H9 (cell line): ENCODE measurements around the gene LRRC14B. TPM values are rescaled to one million over a fixed set of nuclear protein-coding genes. Genes with fewer than 3 reads are reported as not detected.
A peak's percentile ranks its signal among the peaks of the same experiment; 100 is the strongest.
"Not testable (repeated sequence)": the region's sequence is repeated elsewhere in the genome, so short reads cannot be mapped to it uniquely, and the experiment has no call there.

Source experiments
- DNase-seq: peaks from one replicate; pipeline ENCODE4 v3.0.0-alpha.2; 2017
- H2AFZ ChIP-seq: one replicate; pipeline ENCODE4 v1.6.1; 2013; ENCODE audit warnings: mild to moderate bottlenecking, low read length, control low read depth, moderate library complexity
- H2AK5ac ChIP-seq: 2 replicates; pipeline ENCODE4 v1.6.1; 2013; ENCODE audit warnings: low read length, control low read depth, mixed read lengths; ENCODE audit not compliant: insufficient read length
- H2BK120ac ChIP-seq: one replicate; pipeline ENCODE4 v1.6.1; 2013; ENCODE audit warnings: low read depth, mild to moderate bottlenecking, low read length, control low read depth, inconsistent platforms; ENCODE audit not compliant: poor library complexity, severe bottlenecking
- H2BK12ac ChIP-seq: 2 replicates; pipeline ENCODE4 v1.6.1; 2013; ENCODE audit warnings: low read length, control low read depth, mixed read lengths, low read depth; ENCODE audit not compliant: insufficient read length
- H2BK15ac ChIP-seq: 2 replicates; pipeline ENCODE4 v1.6.1; 2013; ENCODE audit warnings: low read depth, low read length, control low read depth
- H2BK20ac ChIP-seq: one replicate; pipeline ENCODE4 v1.6.1; 2013; ENCODE audit warnings: low read depth, mild to moderate bottlenecking, low read length, control low read depth, inconsistent platforms; ENCODE audit not compliant: poor library complexity, severe bottlenecking
- H2BK5ac ChIP-seq: 2 replicates; pipeline ENCODE4 v1.6.1; 2013; ENCODE audit warnings: low read length, control low read depth, mixed read lengths; ENCODE audit not compliant: insufficient read length
- H3K14ac ChIP-seq: 2 replicates; pipeline ENCODE4 v1.6.1; 2013; ENCODE audit warnings: low read length, control low read depth; ENCODE audit not compliant: insufficient read depth
- H3K18ac ChIP-seq: 2 replicates; pipeline ENCODE4 v1.6.1; 2013; ENCODE audit warnings: low read depth, mild to moderate bottlenecking, mixed read lengths, low read length, control low read depth; ENCODE audit not compliant: insufficient read length
- H3K23ac ChIP-seq: 2 replicates; pipeline ENCODE4 v1.6.1; 2013; ENCODE audit warnings: low read length, control low read depth, mixed read lengths, low read depth; ENCODE audit not compliant: insufficient read length
- H3K23me2 ChIP-seq: 2 replicates; pipeline ENCODE4 v1.6.1; 2013; ENCODE audit warnings: low read depth, mild to moderate bottlenecking, mixed read lengths, low read length, control low read depth; ENCODE audit not compliant: insufficient read length, poor library complexity, severe bottlenecking
- H3K27ac ChIP-seq: 2 replicates; pipeline ENCODE4 v1.5.1; 2013; ENCODE audit warnings: low read length, control low read depth, mixed read lengths, low read depth; ENCODE audit not compliant: insufficient read length
- H3K27me3 ChIP-seq: 2 replicates; pipeline ENCODE4 v1.6.1; 2013; ENCODE audit warnings: low read length, control low read depth, inconsistent platforms; ENCODE audit not compliant: insufficient read depth
- H3K4ac ChIP-seq: 2 replicates; pipeline ENCODE4 v1.6.1; 2013; ENCODE audit warnings: low read depth, mild to moderate bottlenecking, control low read depth, inconsistent platforms, low read length, moderate library complexity
- H3K4me1 ChIP-seq: 2 replicates; pipeline ENCODE4 v1.6.1; 2013; ENCODE audit warnings: low read length, control low read depth, inconsistent platforms; ENCODE audit not compliant: insufficient read depth
- H3K4me2 ChIP-seq: 2 replicates; pipeline ENCODE4 v1.6.1; 2013; ENCODE audit warnings: low read length, control low read depth, mixed read lengths; ENCODE audit not compliant: insufficient read length, insufficient read depth
- H3K56ac ChIP-seq: 2 replicates; pipeline ENCODE4 v1.6.1; 2013; ENCODE audit warnings: low read depth, mild to moderate bottlenecking, mixed read lengths, low read length, control low read depth; ENCODE audit not compliant: insufficient read length
- H3K79me1 ChIP-seq: 2 replicates; pipeline ENCODE4 v1.6.1; 2013; ENCODE audit warnings: low read depth, mild to moderate bottlenecking, moderate library complexity, low read length, control low read depth, inconsistent platforms; ENCODE audit not compliant: insufficient read depth, poor library complexity, severe bottlenecking
- H3K79me2 ChIP-seq: 2 replicates; pipeline ENCODE4 v1.6.1; 2013; ENCODE audit warnings: low read length, control low read depth, inconsistent platforms; ENCODE audit not compliant: insufficient read depth
- H3K9ac ChIP-seq: 2 replicates; pipeline ENCODE4 v1.6.1; 2013; ENCODE audit warnings: low read length, control low read depth, mixed read lengths; ENCODE audit not compliant: insufficient read length; ENCODE audit errors: extremely low read depth
- H3K9me3 ChIP-seq: one replicate; pipeline ENCODE4 v1.6.1; 2013; ENCODE audit warnings: low read depth, low read length, inconsistent platforms; ENCODE audit not compliant: control insufficient read depth
- H3T11ph ChIP-seq: one replicate; pipeline ENCODE4 v1.6.1; 2013; ENCODE audit warnings: mild to moderate bottlenecking, low read length, control low read depth, inconsistent platforms
- H4K20me1 ChIP-seq: one replicate; pipeline ENCODE4 v1.6.1; 2013; ENCODE audit not compliant: control insufficient read depth, insufficient read length, insufficient read depth
- H4K5ac ChIP-seq: 2 replicates; pipeline ENCODE4 v1.6.1; 2013; ENCODE audit warnings: low read depth, mild to moderate bottlenecking, mixed read lengths, low read length, control low read depth; ENCODE audit not compliant: insufficient read length
- H4K8ac ChIP-seq: replicated peaks from 2 replicates; pipeline ENCODE4 v1.6.1; 2013; ENCODE audit warnings: low read length, control low read depth, mixed read lengths, low read depth; ENCODE audit not compliant: insufficient read length
- H4K91ac ChIP-seq: 2 replicates; pipeline ENCODE4 v1.6.1; 2013; ENCODE audit warnings: low read depth, mild to moderate bottlenecking, moderate library complexity, mixed read lengths, low read length, control low read depth; ENCODE audit not compliant: insufficient read length
- H3K27ac Mint-ChIP-seq, 3 experiments: 2 replicates in 2 of 3; 3 replicates in 1 of 3; pipeline ENCODE4 v1.8.0; 2020 to 2021; ENCODE audit warnings: mixed read lengths in 3 of 3, mild to moderate bottlenecking in 1 of 3, moderate library complexity in 1 of 3
- H3K27me3 Mint-ChIP-seq: 2 replicates; pipeline ENCODE4 v1.8.0; 2021; ENCODE audit warnings: low read depth, mild to moderate bottlenecking, moderate library complexity, mixed read lengths
- H3K36me3 Mint-ChIP-seq, 3 experiments: 2 replicates in 2 of 3; 3 replicates in 1 of 3; pipeline ENCODE4 v1.8.0; 2020 to 2021; ENCODE audit warnings: low read depth in 3 of 3, mixed read lengths in 3 of 3; ENCODE audit not compliant: insufficient read depth in 1 of 3
- H3K4me1 Mint-ChIP-seq, 2 experiments: 2 replicates each; pipeline ENCODE4 v1.8.0; 2020; ENCODE audit warnings: mixed read lengths in 2 of 2
- H3K4me3 Mint-ChIP-seq, 2 experiments: 2 replicates in 1 of 2; 3 replicates in 1 of 2; pipeline ENCODE4 v1.8.0; 2020 to 2021; ENCODE audit warnings: mild to moderate bottlenecking in 2 of 2, mixed read lengths in 2 of 2, moderate library complexity in 1 of 2
- H3K9me3 Mint-ChIP-seq, 2 experiments: 2 replicates in 1 of 2; 3 replicates in 1 of 2; pipeline ENCODE4 v1.8.0; 2020; ENCODE audit warnings: mild to moderate bottlenecking in 2 of 2, mixed read lengths in 2 of 2, moderate library complexity in 1 of 2
- WGBS: extraction: QIAGEN DNeasy Blood & Tissue Kit; methylation state at CpG from one replicate; pipeline ENCODE4 v1.1.7; 2013; ENCODE audit warnings: missing lambda C conversion rate, low lambda C conversion rate, mixed read lengths; ENCODE audit not compliant: insufficient read length; ENCODE audit errors: extremely low coverage; 5-methylcytosine and 5-hydroxymethylcytosine counted together
- total RNA-seq: library from RNA; stranded (reverse); gene quantifications from 2 replicates; pipeline ENCODE4 v1.2.1, GENCODE V29; 2021
- TF ChIP-seq, protein P1 (sequence below): fragments of 200-600 bp; sonication (generic); conservative IDR thresholded peaks from 3 replicates; pipeline ENCODE4 v1.8.0; 2021; ENCODE audit warnings: antibody characterized with exemption, mild to moderate bottlenecking

LRRC14B gene
- total RNA-seq, 1 experiment from 2014 or later = not detected

DNA sequence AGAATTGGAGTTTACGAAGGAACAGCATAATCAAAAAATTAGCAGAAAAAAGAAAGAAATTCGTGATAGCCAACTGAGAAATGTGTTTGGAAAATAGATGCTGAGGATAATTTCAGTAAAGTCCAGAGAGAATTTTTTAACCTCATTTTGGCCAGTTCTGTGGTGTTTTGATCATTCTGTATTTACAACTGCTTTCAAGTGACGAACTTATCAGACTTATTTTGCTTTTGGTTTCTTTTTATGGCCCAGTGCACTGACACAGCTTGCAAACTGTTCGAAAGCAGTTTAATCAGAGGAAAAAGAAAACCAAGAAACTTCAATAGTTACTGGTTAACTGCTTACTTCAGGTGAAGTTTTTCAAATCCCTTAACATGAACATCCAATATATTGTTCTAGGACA, 28.7 kb downstream of the LRRC14B start:
- TF ChIP-seq, protein P1, sequence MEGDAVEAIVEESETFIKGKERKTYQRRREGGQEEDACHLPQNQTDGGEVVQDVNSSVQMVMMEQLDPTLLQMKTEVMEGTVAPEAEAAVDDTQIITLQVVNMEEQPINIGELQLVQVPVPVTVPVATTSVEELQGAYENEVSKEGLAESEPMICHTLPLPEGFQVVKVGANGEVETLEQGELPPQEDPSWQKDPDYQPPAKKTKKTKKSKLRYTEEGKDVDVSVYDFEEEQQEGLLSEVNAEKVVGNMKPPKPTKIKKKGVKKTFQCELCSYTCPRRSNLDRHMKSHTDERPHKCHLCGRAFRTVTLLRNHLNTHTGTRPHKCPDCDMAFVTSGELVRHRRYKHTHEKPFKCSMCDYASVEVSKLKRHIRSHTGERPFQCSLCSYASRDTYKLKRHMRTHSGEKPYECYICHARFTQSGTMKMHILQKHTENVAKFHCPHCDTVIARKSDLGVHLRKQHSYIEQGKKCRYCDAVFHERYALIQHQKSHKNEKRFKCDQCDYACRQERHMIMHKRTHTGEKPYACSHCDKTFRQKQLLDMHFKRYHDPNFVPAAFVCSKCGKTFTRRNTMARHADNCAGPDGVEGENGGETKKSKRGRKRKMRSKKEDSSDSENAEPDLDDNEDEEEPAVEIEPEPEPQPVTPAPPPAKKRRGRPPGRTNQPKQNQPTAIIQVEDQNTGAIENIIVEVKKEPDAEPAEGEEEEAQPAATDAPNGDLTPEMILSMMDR = no peak

DNA sequence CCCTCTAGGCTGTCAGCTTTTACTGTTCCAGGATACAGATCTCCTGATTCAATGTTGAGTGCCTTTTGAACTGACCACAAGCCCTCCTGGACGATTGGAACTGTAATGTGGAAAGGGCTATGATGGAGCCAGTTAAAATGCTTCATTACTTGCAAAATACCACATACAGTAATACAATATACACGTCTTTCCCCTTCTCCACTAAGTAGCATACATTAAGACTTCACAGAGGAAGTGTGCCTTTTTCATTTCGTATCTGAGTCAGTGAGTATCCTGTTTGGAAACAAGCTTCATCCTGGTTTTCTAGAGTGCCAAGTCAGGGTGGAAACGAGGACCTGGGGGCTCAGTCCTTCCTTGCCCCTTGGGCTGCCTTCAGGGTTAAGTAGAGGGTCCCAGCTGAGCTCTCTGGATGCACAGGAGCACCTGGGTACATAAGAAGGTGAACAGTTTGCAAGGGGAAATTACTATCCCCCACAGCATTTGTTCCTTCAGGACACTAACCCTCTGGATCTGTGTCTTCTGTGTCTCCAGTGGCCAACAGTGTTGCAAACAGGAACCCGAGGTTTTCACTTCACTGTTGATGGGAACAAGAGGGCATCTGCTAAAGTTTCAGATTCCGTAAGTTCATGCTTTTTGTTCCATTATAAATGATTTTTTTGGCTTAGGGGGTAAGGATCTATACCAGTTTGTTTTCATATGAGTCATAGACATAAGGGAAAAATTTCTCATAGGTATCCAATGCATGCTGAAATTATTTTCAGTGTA, 31.8 kb downstream of the LRRC14B start:
- H3K27ac ChIP-seq, DNase-seq, H3K14ac ChIP-seq, H3K27me3 ChIP-seq, H3K79me1 ChIP-seq, H2BK15ac ChIP-seq, H3K9me3 ChIP-seq, H3K27ac Mint-ChIP-seq, H2BK20ac ChIP-seq, H3K27me3 Mint-ChIP-seq, H3T11ph ChIP-seq, H3K23me2 ChIP-seq, H3K4me3 Mint-ChIP-seq, H4K8ac ChIP-seq, H2BK12ac ChIP-seq, H2BK5ac ChIP-seq, H2AFZ ChIP-seq, H3K4ac ChIP-seq, H3K18ac ChIP-seq, H3K56ac ChIP-seq, H3K9me3 Mint-ChIP-seq, H3K4me2 ChIP-seq, H4K5ac ChIP-seq, H4K91ac ChIP-seq, H3K9ac ChIP-seq, H3K4me1 ChIP-seq, H2AK5ac ChIP-seq, H4K20me1 ChIP-seq, H2BK120ac ChIP-seq, H3K23ac ChIP-seq: not testable (repeated sequence)
- peaks cover 10% of the 10 kb centered on the region; the same call in 1 of the 2 replicates for H3K79me2 ChIP-seq
- H3K36me3 Mint-ChIP-seq = peaks cover 31 to 43% (median 35%) of the 10 kb centered on the region in 3 experiments
- WGBS = no CpG with 5 or more reads among the region's 6 CpGs
- H3K4me1 Mint-ChIP-seq = peaks cover 23% of the 10 kb centered on the region in 2 experiments

More for the DNA sequence above, 28.7 kb downstream of the LRRC14B start:
- Mint-ChIP-seq H3K9me3 (no peaks in the 10 kb centered on the region), H3K27ac (no peak overlapping the region), H3K36me3 (peaks cover 17 to 28% (median 23%) of the 10 kb centered on the region in 3 experiments), H3K4me1 (peaks cover 31% of the 10 kb centered on the region in 2 experiments), H3K4me3 (peak overlapping the region; percentile 95 to 98), H3K27me3 (no peaks in the 10 kb centered on the region; the same call in 1 of the 2 replicates)
- Histone ChIP-seq H3K4ac (no peak overlapping the region), H2BK20ac (no peak overlapping the region), H2BK5ac (no peak overlapping the region), H4K5ac (no peak overlapping the region), H2BK12ac (no peak overlapping the region), H3K4me1 (0 out of 2 replicates have a peak, but pooled peaks cover 2% of the 10 kb centered on the region), H3K9me3 (no peaks in the 10 kb centered on the region), H3K23me2 (no peaks in the 10 kb centered on the region), H3K18ac (no peak overlapping the region), H4K91ac (no peak overlapping the region), H2AFZ (no peak overlapping the region), H3K4me2 (peak overlapping the region; percentile 75), H4K8ac (no peak overlapping the region), H3K14ac (no peak overlapping the region), H3K56ac (no peak overlapping the region), H4K20me1 (no peaks in the 10 kb centered on the region), H3K79me1 (peaks cover 2% of the 10 kb centered on the region), H2BK15ac (no peak overlapping the region), H2BK120ac (no peak overlapping the region), H3K9ac (no peak overlapping the region), H3T11ph (no peak overlapping the region), H3K27me3 (no peaks in the 10 kb centered on the region), H3K23ac (no peak overlapping the region), H2AK5ac (no peak overlapping the region), H3K79me2 (peaks cover 10% of the 10 kb centered on the region; the same call in 1 of the 2 replicates), H3K27ac (no peak overlapping the region)
- DNase-seq = no peak
- no CpG with 5 or more reads among the region's 4 CpGs for WGBS
